Stimulated activated CD4-positive, alpha-beta T cell treated with anti-CD3 and anti-CD28 coated beads, TNF-alpha, amount 100 ng/mL, for 48 hours (primary cell): ENCODE data around the gene TNNT2.

ENCODE experiments used
- DNase-seq, 3 donors: peaks; one replicate each; pipeline ENCODE4 v3.0.0-alpha.2; 2020; ENCODE audit warnings: low read depth in 3 of 3

Gene TNNT2

DNA sequence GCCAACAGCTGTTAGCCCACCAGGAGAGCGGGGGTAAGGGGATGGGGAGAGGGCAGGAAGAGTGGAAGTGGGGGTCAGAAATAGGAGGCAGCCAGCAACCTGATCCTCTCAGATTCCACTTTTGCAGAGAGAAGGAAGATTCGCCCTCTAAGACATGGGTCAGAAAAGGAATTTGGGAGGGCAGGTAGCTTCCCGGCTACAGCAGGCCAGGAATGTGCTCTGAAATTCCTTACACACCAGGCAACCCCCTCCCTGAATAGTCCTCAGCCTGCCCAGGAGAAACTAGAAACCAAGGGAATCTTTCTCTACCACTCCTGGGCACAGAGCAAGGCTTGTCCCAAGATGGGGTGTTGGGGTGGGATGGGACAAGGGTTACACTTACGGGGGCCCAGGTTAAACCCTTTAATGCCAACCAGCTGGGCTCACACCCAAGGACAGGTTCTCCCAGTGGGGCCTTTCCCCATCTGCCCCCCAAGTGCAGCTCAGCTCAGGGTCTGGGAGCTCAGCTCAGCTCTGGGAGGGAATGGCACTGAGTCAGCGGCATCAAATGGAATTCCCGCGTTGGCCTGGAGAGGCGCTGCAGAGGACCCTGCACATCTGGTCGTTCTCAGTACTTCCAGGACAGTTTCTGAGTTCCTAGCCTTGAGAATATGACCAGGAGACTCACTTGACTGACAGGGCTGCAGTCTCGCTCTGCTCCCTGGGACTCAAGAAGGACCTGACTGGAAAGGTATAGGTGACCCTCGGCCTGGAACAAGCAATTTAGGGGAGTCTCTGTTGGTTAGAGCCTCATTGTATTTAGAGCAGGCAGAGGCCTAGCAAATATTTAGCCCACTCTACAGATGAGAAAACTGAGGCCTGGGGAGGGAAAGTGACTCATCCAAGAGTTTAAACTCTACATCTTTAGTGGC is 761 bp downstream of the TNNT2 start:
- peak in 1 of 3 donors; percentile 9 for DNase-seq

DNA sequence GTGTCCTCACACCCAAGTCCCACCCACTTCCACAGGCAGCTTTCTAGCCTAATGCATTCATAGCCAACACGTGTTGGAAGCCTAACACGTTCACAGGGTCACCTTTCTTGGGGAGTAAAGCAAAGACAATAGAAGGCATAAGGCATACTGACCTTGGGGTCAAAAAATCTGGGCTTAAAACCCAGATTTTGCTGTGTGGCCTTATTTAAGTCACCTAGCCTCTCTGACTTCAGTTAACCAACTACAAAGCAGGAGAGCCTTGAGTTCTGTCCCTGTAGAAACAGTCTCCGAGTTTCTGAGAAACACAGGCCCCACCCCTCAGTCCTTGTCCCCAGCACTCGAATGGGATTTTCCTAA is 1.4 kb downstream of the TNNT2 start:
- DNase-seq: no peak

- no peak for DNase-seq
Observed at GRCh38 chr1:201375169-201375568, 2.3 kb downstream of the TNNT2 start.

DNA sequence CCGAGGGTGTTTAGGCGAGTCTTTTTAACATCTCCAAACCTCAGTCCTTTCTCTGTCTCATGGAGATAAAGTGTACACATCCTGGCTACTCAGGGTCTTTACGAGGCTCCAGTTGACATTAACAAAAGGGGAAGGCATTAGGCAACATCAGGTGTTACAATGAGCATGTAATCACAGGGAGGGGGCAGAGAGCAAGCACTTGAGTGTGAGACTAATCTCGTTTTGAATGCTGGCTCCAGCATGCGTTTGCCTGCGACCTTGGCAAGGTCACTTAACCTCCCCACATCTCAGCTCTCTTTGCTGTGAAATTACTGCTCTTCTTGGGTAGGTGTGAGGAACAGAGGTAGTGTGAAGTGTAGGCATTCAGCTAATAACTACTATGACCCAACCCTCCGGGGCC is 3.1 kb downstream of the TNNT2 start:
- no peak for DNase-seq

- no peak for DNase-seq
Observed at GRCh38 chr1:201371792-201372191, 5.7 kb downstream of the TNNT2 start.

DNA sequence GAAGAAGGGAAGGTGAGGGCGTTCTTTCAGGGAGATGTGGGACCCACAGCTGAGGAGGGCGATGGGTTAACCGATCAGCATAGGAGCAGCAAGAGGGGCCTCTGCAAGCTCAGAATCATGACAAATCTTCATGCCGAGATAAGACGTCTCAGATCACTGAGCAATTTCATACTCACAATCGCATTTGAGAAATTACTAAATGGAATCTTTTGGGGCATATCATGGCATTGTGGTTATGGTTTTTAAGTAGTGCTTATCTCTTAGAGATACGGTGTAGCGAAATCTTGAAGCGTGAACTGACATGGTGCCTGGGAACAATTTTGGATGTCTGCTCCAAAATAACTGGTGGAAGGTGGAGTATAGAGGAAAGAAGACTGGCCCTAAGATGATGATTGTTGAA is 6.2 kb downstream of the TNNT2 start:
- no peak for DNase-seq

DNA sequence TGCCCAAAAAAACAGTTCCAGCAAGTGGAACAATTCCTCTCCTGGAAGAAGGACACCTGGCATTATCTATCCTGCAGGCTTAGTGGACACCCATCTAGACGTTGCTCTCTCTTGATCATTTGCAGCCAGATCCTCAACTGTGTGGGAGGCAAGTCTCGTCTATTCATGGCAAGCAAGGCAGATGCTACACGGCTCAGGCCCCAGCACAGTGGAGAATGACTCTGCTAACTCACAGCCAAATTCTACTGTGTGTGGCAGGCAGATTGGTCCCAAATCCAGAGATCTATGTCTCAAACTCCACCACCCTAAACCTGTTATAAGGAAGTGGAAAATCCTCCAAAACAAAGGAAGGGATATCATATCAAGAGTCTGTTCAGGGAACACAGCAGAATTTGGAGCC is 7.0 kb downstream of the TNNT2 start:
- DNase-seq: no peak

- no peak for DNase-seq
Observed at GRCh38 chr1:201369209-201369608, 8.3 kb downstream of the TNNT2 start.

- no peak for DNase-seq
Observed at GRCh38 chr1:201366696-201367095, 10.8 kb downstream of the TNNT2 start.

DNA sequence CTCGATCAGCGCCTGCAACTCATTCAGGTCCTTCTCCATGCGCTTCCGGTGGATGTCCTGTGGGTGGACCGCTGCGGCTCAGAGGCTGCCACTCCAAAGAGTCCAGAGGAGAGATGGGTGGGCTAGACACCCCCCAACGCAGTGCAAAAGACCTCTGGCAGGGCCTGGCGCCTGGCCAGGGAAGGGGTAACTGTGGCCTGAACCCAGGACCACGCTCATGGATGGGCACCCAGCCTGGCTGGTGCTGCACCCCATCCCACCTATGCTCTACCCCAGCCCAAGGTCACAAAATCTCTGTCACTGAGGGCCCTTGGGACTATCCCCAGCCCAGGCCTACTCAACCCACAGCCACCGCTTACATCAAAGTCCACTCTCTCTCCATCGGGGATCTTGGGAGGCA is 12.2 kb downstream of the TNNT2 start:
- DNase-seq: no peak

GRCh38 chr1:201364808-201365105 is 12.7 kb downstream of the TNNT2 start:
- no peak for DNase-seq

GRCh38 chr1:201363467-201363866 is 14.0 kb downstream of the TNNT2 start:
- DNase-seq: no peak

DNA sequence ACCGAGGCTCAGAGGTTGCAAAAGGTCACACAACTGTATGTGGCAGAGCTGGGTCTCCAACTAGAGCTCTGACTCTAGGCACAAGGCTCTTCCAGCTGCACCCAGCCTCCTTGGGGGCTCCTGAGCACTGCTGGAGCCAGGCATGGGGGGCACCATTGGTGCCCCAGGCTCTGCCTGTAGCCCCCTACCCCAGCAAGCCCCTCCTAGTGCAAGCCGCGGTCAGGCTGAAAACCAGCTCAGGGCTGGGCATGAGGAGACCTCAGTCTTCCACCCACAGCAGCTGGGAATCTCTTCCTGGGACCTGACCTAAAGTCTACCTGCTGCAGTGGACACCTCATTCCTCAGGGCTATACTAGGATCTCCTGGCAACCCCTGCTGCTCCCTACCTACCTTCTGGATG is 14.6 kb downstream of the TNNT2 start:
- no peak for DNase-seq

GRCh38 chr1:201361652-201362504 is 15.6 kb downstream of the TNNT2 start:
- peak in 2 of 3 donors; percentile 4 to 18 for DNase-seq

- DNase-seq: no peak
Observed at GRCh38 chr1:201360901-201361651, 16.4 kb downstream of the TNNT2 start.

DNA sequence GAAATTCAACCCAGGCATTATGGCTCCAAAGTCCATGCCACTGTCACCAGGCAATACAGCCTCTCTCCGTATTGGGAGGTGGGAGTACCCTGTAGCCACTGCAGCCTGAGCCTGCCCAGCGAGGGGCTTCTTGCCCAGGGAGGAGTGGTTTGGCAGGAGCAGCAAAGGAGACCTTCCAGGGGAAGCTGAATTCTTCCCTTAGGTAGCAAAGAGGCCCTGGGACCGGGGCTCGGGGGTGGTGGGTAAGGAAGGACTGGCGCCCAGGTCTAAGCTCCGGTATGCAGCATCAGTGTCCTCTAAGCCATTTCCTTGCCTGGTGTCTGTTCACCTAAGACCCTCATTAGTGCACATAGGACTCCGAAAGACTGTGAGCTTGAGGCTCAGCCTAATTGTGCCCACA is 17.0 kb downstream of the TNNT2 start:
- DNase-seq: no peak

- DNase-seq: no peak
Observed at GRCh38 chr1:201359873-201360210, 17.6 kb downstream of the TNNT2 start.

DNA sequence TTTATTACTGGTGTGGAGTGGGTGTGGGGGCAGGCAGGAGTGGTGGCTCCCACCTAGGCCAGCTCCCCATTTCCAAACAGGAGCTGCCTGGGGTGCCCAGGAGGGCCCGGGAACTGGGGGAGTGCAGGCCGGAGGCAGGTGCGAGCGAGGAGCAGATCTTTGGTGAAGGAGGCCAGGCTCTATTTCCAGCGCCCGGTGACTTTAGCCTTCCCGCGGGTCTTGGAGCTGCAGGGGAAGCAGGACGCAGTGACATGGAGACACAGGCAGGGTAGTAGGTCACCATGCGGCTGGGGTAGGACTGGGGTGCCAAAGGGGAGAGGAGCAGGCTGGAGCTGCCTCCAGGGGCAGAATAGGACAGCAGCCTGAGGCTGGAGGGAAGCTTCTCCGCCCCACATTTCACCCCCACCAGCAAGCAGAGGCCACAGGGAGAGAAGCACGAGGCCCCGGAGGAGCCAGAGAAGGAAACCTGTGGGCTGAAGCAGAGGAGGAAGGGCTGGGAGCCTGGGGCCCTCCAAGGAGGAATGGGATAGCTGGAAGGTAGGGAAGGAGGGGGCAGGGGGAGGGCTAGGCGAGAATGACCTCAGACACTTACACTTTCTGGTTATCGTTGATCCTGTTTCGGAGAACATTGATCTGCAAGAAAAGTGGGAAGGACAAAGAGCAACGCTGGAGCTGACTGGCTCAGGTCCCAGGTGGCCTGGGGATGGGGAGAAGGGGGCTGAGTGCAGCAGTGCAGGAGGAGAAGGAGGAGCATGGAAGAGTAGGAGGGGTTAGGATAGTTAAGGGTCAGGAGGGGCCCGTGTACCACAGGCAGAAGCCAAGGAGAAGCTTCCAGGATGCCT is 18.2 kb downstream of the TNNT2 start:
- no peak for DNase-seq

GRCh38 chr1:201358596-201358995 is 18.9 kb downstream of the TNNT2 start:
- no peak for DNase-seq

DNA sequence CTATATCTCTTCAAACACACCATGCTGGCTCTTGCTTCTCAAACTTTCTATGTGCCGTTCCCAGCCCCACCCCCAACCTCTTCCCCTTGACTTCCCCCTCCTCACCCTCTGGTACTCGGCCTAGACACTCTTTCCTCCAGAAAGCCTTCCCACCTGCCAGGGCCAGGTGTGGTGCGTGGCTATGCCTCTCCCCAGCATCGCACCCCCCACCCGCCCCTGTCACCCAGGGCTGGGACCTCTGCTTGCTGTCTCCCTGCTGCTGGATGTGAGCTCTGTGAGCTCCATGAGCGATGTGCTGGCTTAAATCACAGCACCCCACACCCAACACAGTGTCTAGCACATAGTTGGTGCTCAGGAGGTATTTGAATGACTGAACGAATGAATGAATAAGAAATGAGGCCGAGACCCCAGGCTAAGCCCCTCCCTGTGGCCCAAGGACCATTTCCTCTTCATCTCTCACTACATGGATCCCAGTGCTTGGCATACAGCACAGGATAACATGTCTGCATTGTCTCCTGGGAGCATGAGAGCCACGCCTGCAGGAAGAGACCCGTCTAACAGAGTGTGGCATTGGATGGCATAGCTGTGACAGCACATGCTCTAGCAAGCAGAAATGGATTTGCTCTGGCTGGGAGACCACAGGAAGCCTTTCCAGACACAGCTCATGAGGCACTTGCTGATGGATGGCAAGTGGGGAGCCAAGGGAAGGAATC is 19.7 kb downstream of the TNNT2 start:
- DNase-seq: no peak

DNA sequence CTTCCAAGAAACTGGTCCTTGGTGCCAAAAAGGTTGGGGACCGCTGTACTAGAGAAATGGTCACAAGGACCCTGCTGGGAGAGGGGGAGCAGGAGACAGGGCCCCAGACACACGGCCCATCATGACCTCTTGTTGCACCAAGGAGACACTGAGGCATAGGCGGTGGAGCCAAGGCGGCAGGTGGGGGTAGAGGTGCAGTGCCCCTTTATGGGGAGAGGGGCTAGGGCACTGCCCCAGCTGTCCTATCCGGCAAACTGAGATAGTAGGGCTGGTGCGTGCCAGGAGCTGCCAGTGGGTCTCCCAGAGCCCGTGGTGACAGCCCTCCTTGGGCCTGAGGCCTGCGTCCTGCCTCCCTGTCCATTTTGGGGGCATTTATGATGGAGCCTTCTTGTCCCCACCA is 20.3 kb downstream of the TNNT2 start:
- no peak for DNase-seq
